ENCODE measurements around the gene TWF1. TPM values are rescaled to one million over a fixed set of nuclear protein-coding genes. Genes with fewer than 3 reads are reported as not detected.

Gene TWF1
- total RNA-seq, 4 donors from 2014 or later = 88.2 to 126 (median 111) TPM

DNA sequence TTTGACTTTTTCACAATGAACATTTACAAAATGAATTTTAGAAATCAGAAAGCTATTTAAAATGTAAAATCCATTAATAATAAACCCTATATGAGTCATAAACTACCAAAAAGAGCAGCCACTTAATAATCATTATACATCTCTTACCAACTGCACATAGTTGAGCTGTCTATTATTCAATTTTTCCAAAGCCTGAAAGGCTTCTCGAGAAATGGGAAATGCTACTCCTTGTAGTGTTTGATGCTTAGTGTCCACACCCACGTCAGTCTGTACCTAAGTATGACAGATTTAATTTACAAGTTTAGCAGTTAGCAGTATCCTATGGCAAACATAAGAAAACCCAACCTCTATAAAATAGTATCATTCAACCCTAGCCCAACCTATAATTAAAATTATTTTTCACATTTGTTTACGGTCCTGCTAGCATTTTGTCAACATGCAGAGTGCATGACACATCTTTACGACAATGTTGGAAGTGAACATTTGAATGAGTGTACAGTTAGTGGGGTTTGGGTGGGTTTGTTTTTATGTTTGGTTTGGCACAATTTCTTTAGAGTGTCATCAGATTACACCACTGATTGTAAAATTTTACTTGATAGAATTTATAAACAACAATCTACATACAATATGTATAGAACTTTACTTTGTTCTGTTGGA is 8.4 kb downstream of the TWF1 start:
- no peak overlapping the region for H3K27ac ChIP-seq
- WGBS, 2 donors (ENCODE audit: low coverage in 1 of 2) = 76 to 79% methylated on average over 4 of the region's 4 CpGs
- peaks cover 0 to 2% (median 0%) of the 10 kb centered on the region in 3 donors for H3K4me1 ChIP-seq
- peaks cover 13 to 87% of the 10 kb centered on the region in 2 donors for H3K36me3 ChIP-seq
- ATAC-seq = no peak
- H3K9me3 ChIP-seq = no peaks in the 10 kb centered on the region
- no peak for TF ChIP-seq POLR2A (IDR thresholded peaks at IDR 0.05)
- TF ChIP-seq EP300 (IDR thresholded peaks at IDR 0.05) = no peak
- TF ChIP-seq POLR2AphosphoS5 (IDR thresholded peaks at IDR 0.05) = no peak
- TF ChIP-seq, protein P1, sequence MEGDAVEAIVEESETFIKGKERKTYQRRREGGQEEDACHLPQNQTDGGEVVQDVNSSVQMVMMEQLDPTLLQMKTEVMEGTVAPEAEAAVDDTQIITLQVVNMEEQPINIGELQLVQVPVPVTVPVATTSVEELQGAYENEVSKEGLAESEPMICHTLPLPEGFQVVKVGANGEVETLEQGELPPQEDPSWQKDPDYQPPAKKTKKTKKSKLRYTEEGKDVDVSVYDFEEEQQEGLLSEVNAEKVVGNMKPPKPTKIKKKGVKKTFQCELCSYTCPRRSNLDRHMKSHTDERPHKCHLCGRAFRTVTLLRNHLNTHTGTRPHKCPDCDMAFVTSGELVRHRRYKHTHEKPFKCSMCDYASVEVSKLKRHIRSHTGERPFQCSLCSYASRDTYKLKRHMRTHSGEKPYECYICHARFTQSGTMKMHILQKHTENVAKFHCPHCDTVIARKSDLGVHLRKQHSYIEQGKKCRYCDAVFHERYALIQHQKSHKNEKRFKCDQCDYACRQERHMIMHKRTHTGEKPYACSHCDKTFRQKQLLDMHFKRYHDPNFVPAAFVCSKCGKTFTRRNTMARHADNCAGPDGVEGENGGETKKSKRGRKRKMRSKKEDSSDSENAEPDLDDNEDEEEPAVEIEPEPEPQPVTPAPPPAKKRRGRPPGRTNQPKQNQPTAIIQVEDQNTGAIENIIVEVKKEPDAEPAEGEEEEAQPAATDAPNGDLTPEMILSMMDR (IDR thresholded peaks at IDR 0.05) = no peak
- no peak overlapping the region for H3K4me3 ChIP-seq
- H3K27me3 ChIP-seq = no peaks in the 10 kb centered on the region

GRCh38 chr12:43795716-43796280 is 10.3 kb downstream of the TWF1 start:
- TF ChIP-seq EP300 (IDR thresholded peaks at IDR 0.05) = no peak
- no peak for TF ChIP-seq POLR2A (IDR thresholded peaks at IDR 0.05)
- TF ChIP-seq, protein P1 (IDR thresholded peaks at IDR 0.05) = no peak
- TF ChIP-seq POLR2AphosphoS5 (IDR thresholded peaks at IDR 0.05) = no peak
- no peak overlapping the region for H3K27ac ChIP-seq
- peaks cover 13 to 75% of the 10 kb centered on the region in 2 donors for H3K36me3 ChIP-seq
- no peak overlapping the region for H3K4me3 ChIP-seq
- whole genome bisulfite sequencing, 2 donors (ENCODE audit: low coverage in 1 of 2) = 49 to 67% methylated on average over 2 of the region's 2 CpGs
- no peaks in the 10 kb centered on the region for H3K4me1 ChIP-seq
- no peaks in the 10 kb centered on the region for H3K9me3 ChIP-seq
- H3K27me3 ChIP-seq = no peaks in the 10 kb centered on the region
- no peak for ATAC-seq

GRCh38 chr12:43789941-43790340 is 16.2 kb downstream of the TWF1 start:
- Histone ChIP-seq H3K36me3 (peaks cover 0 to 52% of the 10 kb centered on the region in 2 donors), H3K4me3 (no peak overlapping the region), H3K27me3 (no peaks in the 10 kb centered on the region), H3K27ac (no peak overlapping the region), H3K9me3 (no peaks in the 10 kb centered on the region), H3K4me1 (no peaks in the 10 kb centered on the region)
- ATAC-seq = no peak
- TF ChIP-seq POLR2AphosphoS5 (IDR thresholded peaks at IDR 0.05) (no peak), POLR2A (IDR thresholded peaks at IDR 0.05) (no peak), EP300 (IDR thresholded peaks at IDR 0.05) (no peak)
- TF ChIP-seq, protein P1 (IDR thresholded peaks at IDR 0.05) = no peak

- Histone ChIP-seq H3K36me3 (peaks cover 0 to 64% of the 10 kb centered on the region in 2 donors), H3K4me3 (no peak overlapping the region), H3K9me3 (no peaks in the 10 kb centered on the region), H3K4me1 (no peaks in the 10 kb centered on the region), H3K27ac (no peak overlapping the region), H3K27me3 (no peaks in the 10 kb centered on the region)
- no peak for TF ChIP-seq POLR2AphosphoS5 (IDR thresholded peaks at IDR 0.05)
- no peak for ATAC-seq
Observed at GRCh38 chr12:43786899-43787693, 19.0 kb downstream of the TWF1 start.

DNA sequence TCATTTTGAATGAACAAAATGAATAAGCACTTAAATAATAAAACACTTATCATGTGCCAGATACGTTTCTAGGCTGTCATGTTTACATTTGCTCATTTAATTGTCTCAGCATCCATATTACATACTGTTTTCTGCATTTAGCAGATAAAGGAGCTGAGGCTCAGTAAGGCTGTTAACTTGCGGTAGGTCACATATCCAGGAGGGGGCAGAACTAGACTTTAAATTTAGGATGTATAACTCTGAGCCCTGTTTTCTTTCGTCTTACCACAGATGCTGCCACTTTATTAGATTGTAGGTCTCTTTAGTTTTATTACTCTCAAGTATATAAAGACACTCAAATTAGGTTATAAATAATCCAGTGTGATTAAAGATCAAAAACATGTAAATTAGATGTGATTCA is 29.6 kb downstream of the TWF1 start:
- Histone ChIP-seq H3K4me1 (no peaks in the 10 kb centered on the region), H3K4me3 (no peak overlapping the region), H3K27ac (no peak overlapping the region), H3K27me3 (no peaks in the 10 kb centered on the region), H3K36me3 (peaks cover under 1 to 87% of the 10 kb centered on the region in 2 donors), H3K9me3 (no peaks in the 10 kb centered on the region)
- ATAC-seq = no peak
- TF ChIP-seq POLR2AphosphoS5 (IDR thresholded peaks at IDR 0.05) (no peak), POLR2A (IDR thresholded peaks at IDR 0.05) (no peak)
- TF ChIP-seq, protein P1 (IDR thresholded peaks at IDR 0.05) = peak in 1 of 4 experiments; percentile 34
- 48 to 55% methylated on average over 3 of the region's 3 CpGs for WGBS, 2 donors (ENCODE audit: low coverage in 1 of 2)
